Measurements from ENCODE around the gene TIMM17A. TPM values are rescaled to one million over a fixed set of nuclear protein-coding genes. Genes with fewer than 3 reads are reported as not detected.

TIMM17A gene
- total and polyA plus RNA-seq, 2 of the 4 experiments (the other 2 are of a cell fraction), result 80.4 to 87.3 TPM

- BruUV-seq (replicated peaks), result no TSS peak
- dilution Hi-C loops (cut with HindIII; ENCODE audit: low sequenced_read_pairs, unreplicated experiment) (no loop called here), in situ Hi-C loops (cut with MboI; ENCODE audit: low sequenced_read_pairs) (loop anchor here (5.0 kb wide), 1 partner anchor 104 kb away; no protein-coding TSS in a partner anchor), intact Hi-C loops (cut with micrococcal nuclease) (no loop called here)
- TF ChIP-seq RFX5 (IDR thresholded peaks at IDR 0.05; ENCODE audit: low read depth, low read length) (no peak), MAFK (IDR thresholded peaks at IDR 0.05; ENCODE audit: low read depth, low read length) (no peak), BHLHE40 (IDR thresholded peaks at IDR 0.05; ENCODE audit: low read depth, low read length) (no peak), FOS (IDR thresholded peaks at IDR 0.05; ENCODE audit: low read depth, low read length) (no peak), CEBPB (IDR thresholded peaks at IDR 0.05; ENCODE audit: low read depth, low read length) (no peak), CTCF (conservative IDR thresholded peaks at IDR 0.05; ENCODE audit: low read depth, low read length) (no peak)
- H2BK120ac ChIP-seq (ENCODE audit: low read depth, low read length), result no peak overlapping the region
- no peak overlapping the region for H3K9ac ChIP-seq (ENCODE audit: low read depth, low read length)
- no peak overlapping the region for H3K14ac ChIP-seq (replicated peaks; ENCODE audit: low read depth, low read length)
- POLR2A ChIA-PET (ENCODE audit: unreplicated experiment), result no interaction called here
- peaks cover 2% of the 10 kb centered on the region for H3K27me3 ChIP-seq (ENCODE audit: control insufficient read depth, insufficient read depth, low read length)
- no peak overlapping the region for H3K4me3 ChIP-seq (ENCODE audit: insufficient read depth, low read depth, low read length)
- no peak overlapping the region for H3K18ac ChIP-seq (ENCODE audit: low read depth, low read length)
- no peak overlapping the region for H2AFZ ChIP-seq (replicated peaks; ENCODE audit: low read length, poor library complexity)
- H2BK20ac ChIP-seq (ENCODE audit: low read depth, low read length), result no peak overlapping the region
- H2BK5ac ChIP-seq (ENCODE audit: low read depth, low read length, poor library complexity, severe bottlenecking), result no peak overlapping the region
- 70% methylated on average over 10 of the region's 35 CpGs; no CpG with 5 or more reads in 1 of the 2 experiments for WGBS, 2 experiments (ENCODE audit: extremely low coverage in 2 of 2, insufficient read length in 1 of 2)
- H2AK9ac ChIP-seq (replicated peaks; ENCODE audit: low read depth, low read length, poor library complexity), result no peak overlapping the region
- H3K27ac ChIP-seq (ENCODE audit: insufficient read depth, low read length), result no peak overlapping the region
- no peaks in the 10 kb centered on the region for H3K36me3 ChIP-seq (ENCODE audit: control insufficient read depth, insufficient read depth, low read length)
- no peaks in the 10 kb centered on the region; the same call in 1 of the 2 replicates for H3K9me1 ChIP-seq (ENCODE audit: insufficient read depth, low read length)
- CTCF ChIA-PET, result interaction anchor here (1.3 kb wide), 1 partner anchor 107 kb away, joined by 3 read pairs; no protein-coding TSS in a partner anchor
- no peak overlapping the region for H3K23ac ChIP-seq (ENCODE audit: low read depth, low read length)
- H4K20me1 ChIP-seq (ENCODE audit: insufficient read depth, low read length), result no peaks in the 10 kb centered on the region
- DNase-seq, result no peak
- no peak overlapping the region for H2AK5ac ChIP-seq (ENCODE audit: low read depth, low read length)
- no peak overlapping the region for H2BK15ac ChIP-seq (ENCODE audit: low read depth, low read length)
- H4K5ac ChIP-seq (ENCODE audit: low read depth, low read length), result no peak overlapping the region
- no peaks in the 10 kb centered on the region for H3K9me3 ChIP-seq (ENCODE audit: control insufficient read depth, insufficient read depth, low read length)
- H3K4ac ChIP-seq (ENCODE audit: low read depth, low read length), result no peak overlapping the region
- H3K4me1 ChIP-seq (ENCODE audit: control insufficient read depth, insufficient read depth, low read length), result peaks cover 12% of the 10 kb centered on the region
- H4K91ac ChIP-seq (ENCODE audit: insufficient read depth, low read depth, low read length), result no peak overlapping the region
- H3K56ac ChIP-seq (ENCODE audit: extremely low read depth, insufficient read depth, low read length), result no peak overlapping the region
- no peak overlapping the region for H4K8ac ChIP-seq (ENCODE audit: low read depth in 2 of 2, low read length in 2 of 2)
- no peak overlapping the region for H3K4me2 ChIP-seq (ENCODE audit: low read depth, low read length)
- H3K79me1 ChIP-seq (ENCODE audit: low read depth in 1 of 2, low read length in 2 of 2), result no peaks in the 10 kb centered on the region
- ATAC-seq (ENCODE audit: low read depth), result no peak
Measured at GRCh38 chr1:202012544-202013478, 57.5 kb downstream of the TIMM17A start.

All from IMR-90 (cell line).